Thyroid gland (tissue), 4 donors: Measurements from ENCODE around the gene CUEDC1.

Source experiments
- POLR2A ChIP-seq, 2 donors: fragments of 450-650 bp; IDR thresholded peaks; one replicate each; pipeline ENCODE4 v1.6.1; 2017; ENCODE audit warnings: antibody characterized with exemption in 2 of 2, mild to moderate bottlenecking in 2 of 2, moderate library complexity in 1 of 2
- TF ChIP-seq, protein P1 (sequence below), 6 experiments: fragments of 200-600 bp in 3 of 6; fragments of 450-650 bp in 3 of 6; sonication (generic) in 3 of 6; IDR thresholded peaks; one replicate each; pipeline ENCODE4 v1.5.1; 2016 to 2019; ENCODE audit warnings: antibody characterized with exemption in 6 of 6, mild to moderate bottlenecking in 2 of 6, inconsistent platforms in 1 of 6, moderate library complexity in 1 of 6

GRCh38 chr17:57855391-57856035 is 99.7 kb downstream of the CUEDC1 start:
- TF ChIP-seq, protein P1, sequence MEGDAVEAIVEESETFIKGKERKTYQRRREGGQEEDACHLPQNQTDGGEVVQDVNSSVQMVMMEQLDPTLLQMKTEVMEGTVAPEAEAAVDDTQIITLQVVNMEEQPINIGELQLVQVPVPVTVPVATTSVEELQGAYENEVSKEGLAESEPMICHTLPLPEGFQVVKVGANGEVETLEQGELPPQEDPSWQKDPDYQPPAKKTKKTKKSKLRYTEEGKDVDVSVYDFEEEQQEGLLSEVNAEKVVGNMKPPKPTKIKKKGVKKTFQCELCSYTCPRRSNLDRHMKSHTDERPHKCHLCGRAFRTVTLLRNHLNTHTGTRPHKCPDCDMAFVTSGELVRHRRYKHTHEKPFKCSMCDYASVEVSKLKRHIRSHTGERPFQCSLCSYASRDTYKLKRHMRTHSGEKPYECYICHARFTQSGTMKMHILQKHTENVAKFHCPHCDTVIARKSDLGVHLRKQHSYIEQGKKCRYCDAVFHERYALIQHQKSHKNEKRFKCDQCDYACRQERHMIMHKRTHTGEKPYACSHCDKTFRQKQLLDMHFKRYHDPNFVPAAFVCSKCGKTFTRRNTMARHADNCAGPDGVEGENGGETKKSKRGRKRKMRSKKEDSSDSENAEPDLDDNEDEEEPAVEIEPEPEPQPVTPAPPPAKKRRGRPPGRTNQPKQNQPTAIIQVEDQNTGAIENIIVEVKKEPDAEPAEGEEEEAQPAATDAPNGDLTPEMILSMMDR (IDR thresholded peaks at IDR 0.05): no peak
- TF ChIP-seq POLR2A (IDR thresholded peaks at IDR 0.05): no peak
